Body of pancreas (tissue), 4 donors: ENCODE measurements around the gene CDA. TPM values are rescaled to one million over a fixed set of nuclear protein-coding genes. Genes with fewer than 3 reads are reported as not detected.

Experiments used
- ATAC-seq: fragments of 150-250 bp; one replicate; pipeline ENCODE4 v1.9.1; 2016
- DNase-seq, 4 donors: peaks; one replicate each; pipeline ENCODE4 v3.0.0-alpha.2; 2019
- H3K27ac ChIP-seq, 4 donors: fragments of 200-600 bp; sonication (generic); 1 replicate in 3 of 4; 2 replicates in 1 of 4; pipeline versions ENCODE4 v1.5.1 to v1.6.1; 2016 to 2019; ENCODE audit warnings: mild to moderate bottlenecking in 1 of 4, mixed read lengths in 1 of 4, moderate library complexity in 1 of 4
- H3K27me3 ChIP-seq, 2 donors: fragments of 200-600 bp; sonication (generic); one replicate each; pipeline ENCODE4 v1.6.0; 2016; ENCODE audit warnings: mild to moderate bottlenecking in 1 of 2
- H3K36me3 ChIP-seq, 2 donors: fragments of 200-600 bp; sonication (generic); replicated peaks in 1 of 2; 2 replicates each; pipeline ENCODE4 v1.5.1; 2016; ENCODE audit warnings: low read depth in 2 of 2; ENCODE audit not compliant: insufficient read depth in 1 of 2
- H3K4me1 ChIP-seq: fragments of 200-600 bp; sonication (generic); one replicate; pipeline ENCODE4 v1.6.0; 2016
- H3K4me3 ChIP-seq, 2 donors: fragments of 200-600 bp; sonication (generic); 1 replicate in 1 of 2; 2 replicates in 1 of 2; pipeline ENCODE4 v1.5.1; 2016 to 2019
- H3K9me3 ChIP-seq, 3 donors: fragments of 200-600 bp; sonication (generic); 1 replicate in 2 of 3; 2 replicates in 1 of 3; pipeline ENCODE4 v1.5.1; 2016
- CTCF ChIP-seq, 7 experiments: fragments of 450-650 bp in 4 of 7; fragments of 200-600 bp in 3 of 7; sonication (generic) in 3 of 7; IDR thresholded peaks; one replicate each; pipeline ENCODE4 v1.5.1; 2016 to 2019; ENCODE audit warnings: antibody characterized with exemption in 7 of 7
- POLR2A ChIP-seq, 3 donors: fragments of 450-650 bp; IDR thresholded peaks; one replicate each; pipeline ENCODE4 v1.6.1; 2016; ENCODE audit warnings: antibody characterized with exemption in 3 of 3, mild to moderate bottlenecking in 2 of 3
- WGBS, 2 donors: methylation state at CpG; one replicate each; pipeline ENCODE4 v1.1.5; 2017; 5-methylcytosine and 5-hydroxymethylcytosine counted together
- intact Hi-C: fragments of 100-400 bp; cut with DNase I; formaldehyde crosslinking; loops from one replicate; pipeline ENCODE4 v1.15.1; 2023
- total RNA-seq, 2 donors: library from RNA; depleted of rRNA; stranded (reverse); fragments of >200 nt; gene quantifications; one replicate each; pipeline ENCODE4 v1.1.0, GENCODE V29; 2016

The CDA gene
- total RNA-seq = not detected

GRCh38 chr1:20588634-20589225 lies at the start of gene CDA:
Gene CDA (plus strand): TSS chr1:20589097. CDS start chr1:20589130, 33 bp downstream.
- DNase-seq (no peak), ATAC-seq (no peak)
- H3K9me3 ChIP-seq = no peaks in the 10 kb centered on the region
- TF ChIP-seq CTCF (IDR thresholded peaks at IDR 0.05) = no peak
- no peak for TF ChIP-seq POLR2A (IDR thresholded peaks at IDR 0.05)
- WGBS, 2 donors = 20 to 27% methylated on average over 10 to 11 of the region's 11 CpGs
- H3K4me1 ChIP-seq = no peaks in the 10 kb centered on the region
- intact Hi-C loops = no loop called here
- H3K27ac ChIP-seq = peak within 1 kb of the TSS in 2 of 4 donors; percentile 28 to 56
- no peaks in the 10 kb centered on the region for H3K36me3 ChIP-seq
- peaks cover 0 to 14% of the 10 kb centered on the region in 2 donors for H3K27me3 ChIP-seq
- no peak within 1 kb of the TSS for H3K4me3 ChIP-seq

- intact Hi-C loops = no loop called here
- Histone ChIP-seq H3K9me3 (no peaks in the 10 kb centered on the region), H3K4me1 (no peaks in the 10 kb centered on the region), H3K4me3 (no peak overlapping the region), H3K27ac (no peak overlapping the region), H3K36me3 (no peaks in the 10 kb centered on the region), H3K27me3 (no peaks in the 10 kb centered on the region)
- ATAC-seq (no peak), DNase-seq (no peak)
- WGBS, 2 donors = 82 to 86% methylated on average over 1 of the region's 1 CpG
- TF ChIP-seq POLR2A (IDR thresholded peaks at IDR 0.05) = no peak
- TF ChIP-seq CTCF (IDR thresholded peaks at IDR 0.05) = no peak
These were observed 48.6 kb upstream of the CDA start for GRCh38 chr1:20540281-20540680.

GRCh38 chr1:20546637-20547036 lies 42.3 kb upstream of the CDA start:
- intact Hi-C loops = no loop called here
- WGBS, 2 donors = 79 to 82% methylated on average over 3 of the region's 3 CpGs
- Histone ChIP-seq H3K27me3 (no peaks in the 10 kb centered on the region), H3K4me1 (no peaks in the 10 kb centered on the region), H3K27ac (no peak overlapping the region), H3K9me3 (no peaks in the 10 kb centered on the region), H3K4me3 (no peak overlapping the region), H3K36me3 (no peaks in the 10 kb centered on the region)
- no peak for ATAC-seq
- no peak for TF ChIP-seq CTCF (IDR thresholded peaks at IDR 0.05)
- TF ChIP-seq POLR2A (IDR thresholded peaks at IDR 0.05) = no peak
- no peak for DNase-seq

- H3K36me3 ChIP-seq = no peaks in the 10 kb centered on the region
- peaks cover 21% of the 10 kb centered on the region for H3K4me1 ChIP-seq
- no peak overlapping the region for H3K4me3 ChIP-seq
- H3K9me3 ChIP-seq = no peaks in the 10 kb centered on the region
- H3K27ac ChIP-seq = no peak overlapping the region
- TF ChIP-seq CTCF (IDR thresholded peaks at IDR 0.05) (no peak), POLR2A (IDR thresholded peaks at IDR 0.05) (no peak)
- H3K27me3 ChIP-seq = peaks cover 0 to 12% of the 10 kb centered on the region in 2 donors
- ATAC-seq (no peak), DNase-seq (peak in 1 of 4 donors; percentile 17)
- WGBS, 2 donors = 16 to 77% methylated on average over 3 of the region's 3 CpGs
- intact Hi-C loops = no loop called here
These were observed 37.7 kb upstream of the CDA start for GRCh38 chr1:20551161-20551560.
